NK-92 (cell line): ENCODE data around the gene TADA2A.

Experiments used
- DNase-seq: peaks from one replicate; lab custom pipeline; 2025; ENCODE audit not compliant: unreplicated experiment; lab: John Stamatoyannopoulos, UW

Gene TADA2A

GRCh38 chr17:37521821-37522220 is 115.1 kb downstream of the TADA2A start:
- no peak for DNase-seq

GRCh38 chr17:37523715-37524219 is 117.1 kb downstream of the TADA2A start:
- DNase-seq, result no peak

GRCh38 chr17:37527249-37527851 is 120.7 kb downstream of the TADA2A start:
- DNase-seq, result no peak
